Measurements from ENCODE around the gene TIGAR.

- no peak for TF ChIP-seq CTCF (IDR thresholded peaks at IDR 0.05)
- no peak for TF ChIP-seq EZH2 (IDR thresholded peaks at IDR 0.05; ENCODE audit: borderline replicate concordance, insufficient read depth, low read depth, low read length, poor library complexity, severe bottlenecking)
These were observed 67.6 kb downstream of the TIGAR start for GRCh38 chr12:4388662-4389061.
